Skeletal muscle cell (primary cell): Measurements from ENCODE around the gene STAMBP.
"Not testable (repeated sequence)": the region's sequence is repeated elsewhere in the genome, so short reads cannot be mapped to it uniquely, and the experiment has no call there.

Source experiments
- DNase-seq: peaks from one replicate; pipeline ENCODE4 v3.0.0-alpha.2; 2010; ENCODE audit warnings: low read depth
- H3K4me3 ChIP-seq: 2 replicates; pipeline ENCODE4 v1.5.1; 2011; ENCODE audit warnings: low read depth, mild to moderate bottlenecking, control low read depth, low read length, moderate library complexity

Gene STAMBP

GRCh38 chr2:73899801-73900336, 71.1 kb downstream of the STAMBP start:
- no peak overlapping the region for H3K4me3 ChIP-seq
- DNase-seq: no peak

GRCh38 chr2:73901143-73901542, 72.4 kb downstream of the STAMBP start:
- H3K4me3 ChIP-seq: no peak overlapping the region
- no peak for DNase-seq

DNA sequence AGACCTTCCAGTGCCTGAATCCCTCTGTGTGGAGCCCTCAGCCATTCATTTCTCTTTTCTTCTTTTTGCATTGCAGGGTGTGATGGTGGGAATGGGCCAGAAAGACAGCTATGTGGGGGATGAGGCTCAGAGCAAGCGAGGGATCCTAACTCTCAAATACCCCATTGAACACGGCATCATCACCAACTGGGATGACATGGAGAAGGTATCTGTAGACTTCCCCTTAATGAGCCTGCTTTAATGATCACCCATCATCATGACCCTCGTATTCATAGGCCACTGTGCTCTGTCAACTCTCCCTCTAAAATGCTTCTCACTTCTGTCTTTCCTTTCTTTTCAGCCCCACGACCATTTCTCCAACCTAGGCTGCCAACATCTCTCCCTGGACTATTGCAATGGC, 73.5 kb downstream of the STAMBP start:
- no peak overlapping the region for H3K4me3 ChIP-seq
- no peak for DNase-seq

- H3K4me3 ChIP-seq: no peak overlapping the region
- no peak for DNase-seq
Measured at GRCh38 chr2:73903313-73903712, 74.6 kb downstream of the STAMBP start.

GRCh38 chr2:73903949-73904613, 75.3 kb downstream of the STAMBP start:
- not testable (repeated sequence) for DNase-seq, H3K4me3 ChIP-seq

GRCh38 chr2:73904952-73905351, 76.2 kb downstream of the STAMBP start:
- no peak overlapping the region for H3K4me3 ChIP-seq

DNA sequence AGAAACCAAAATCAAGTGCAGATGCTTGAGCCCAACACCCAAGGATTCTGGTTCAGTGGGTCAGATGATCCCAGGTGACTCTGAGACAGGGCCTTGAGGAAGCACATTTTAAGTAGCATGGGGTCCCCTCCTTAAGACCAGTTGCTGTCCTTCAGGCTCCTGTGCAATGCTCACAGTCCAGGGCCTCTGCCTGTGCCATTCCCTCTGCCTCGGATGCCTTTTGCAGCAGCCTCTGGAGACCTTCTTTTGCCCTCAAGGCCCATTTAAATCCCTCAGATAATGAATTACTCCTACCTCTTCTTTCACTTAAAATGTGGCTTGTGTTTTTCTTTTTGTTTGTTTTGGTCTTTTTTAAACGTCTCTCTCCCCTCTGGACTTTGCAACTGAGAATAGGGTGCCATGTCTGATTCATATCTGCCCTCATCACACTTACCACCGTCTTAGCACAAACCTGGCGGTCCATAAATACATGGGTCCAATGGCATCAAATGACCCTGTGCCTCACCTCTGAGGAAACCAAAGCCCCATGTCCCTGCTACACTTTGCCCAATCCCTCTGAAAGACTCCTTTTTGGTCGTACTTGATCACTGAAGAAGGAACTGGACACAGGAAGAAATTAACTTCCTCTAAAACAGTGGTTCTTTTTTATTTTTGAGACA, 78.2 kb downstream of the STAMBP start:
- no peak for DNase-seq
- no peak overlapping the region for H3K4me3 ChIP-seq

More at GRCh38 chr2:73904952-73905351, 76.2 kb downstream of the STAMBP start:
- DNase-seq: no peak

- H3K4me3 ChIP-seq: no peak overlapping the region
- DNase-seq: peak; percentile 59
Measured at GRCh38 chr2:73907840-73908452, 79.2 kb downstream of the STAMBP start.

- no peak for DNase-seq
- no peak overlapping the region for H3K4me3 ChIP-seq
Measured at GRCh38 chr2:73908689-73909652, 80.2 kb downstream of the STAMBP start.

- no peak for DNase-seq
Measured at GRCh38 chr2:73910873-73911547, 82.2 kb downstream of the STAMBP start.

DNA sequence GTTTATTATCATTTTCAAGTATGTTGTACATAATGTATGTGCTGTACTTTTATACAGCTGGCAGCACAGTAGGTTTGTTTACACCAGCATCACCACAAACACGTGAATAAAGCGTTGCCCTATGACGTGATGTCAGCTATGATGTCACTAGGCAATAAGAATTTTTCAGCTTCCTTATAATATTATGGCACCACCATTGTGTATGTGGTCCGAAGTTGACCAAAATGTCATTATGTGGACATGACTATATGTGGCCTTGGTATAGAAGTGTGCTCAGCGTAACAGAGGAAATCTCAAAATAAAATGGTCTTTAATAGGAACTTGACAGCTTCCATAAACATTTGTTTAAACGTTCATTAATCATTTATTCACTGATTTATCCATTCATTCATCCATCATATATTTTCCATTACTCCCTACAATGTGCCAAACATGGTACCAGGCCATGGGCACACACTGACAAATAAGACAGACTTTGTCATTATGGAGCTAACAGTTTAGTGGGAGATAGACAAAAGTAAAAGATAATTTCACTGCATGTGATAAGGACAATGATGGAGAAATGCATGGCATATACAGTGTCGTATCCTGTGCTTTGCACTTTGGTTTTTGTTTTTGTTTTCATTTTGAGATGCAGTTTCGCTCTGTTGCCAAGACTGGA, 82.9 kb downstream of the STAMBP start:
- H3K4me3 ChIP-seq: no peak overlapping the region
- no peak for DNase-seq

More at GRCh38 chr2:73910873-73911547, 82.2 kb downstream of the STAMBP start:
- H3K4me3 ChIP-seq: no peak overlapping the region

GRCh38 chr2:73913414-73914054, 84.8 kb downstream of the STAMBP start:
- H3K4me3 ChIP-seq: no peak overlapping the region
- no peak for DNase-seq

- DNase-seq: no peak
- H3K4me3 ChIP-seq: no peak overlapping the region
Measured at GRCh38 chr2:73914667-73915066, 85.9 kb downstream of the STAMBP start.

DNA sequence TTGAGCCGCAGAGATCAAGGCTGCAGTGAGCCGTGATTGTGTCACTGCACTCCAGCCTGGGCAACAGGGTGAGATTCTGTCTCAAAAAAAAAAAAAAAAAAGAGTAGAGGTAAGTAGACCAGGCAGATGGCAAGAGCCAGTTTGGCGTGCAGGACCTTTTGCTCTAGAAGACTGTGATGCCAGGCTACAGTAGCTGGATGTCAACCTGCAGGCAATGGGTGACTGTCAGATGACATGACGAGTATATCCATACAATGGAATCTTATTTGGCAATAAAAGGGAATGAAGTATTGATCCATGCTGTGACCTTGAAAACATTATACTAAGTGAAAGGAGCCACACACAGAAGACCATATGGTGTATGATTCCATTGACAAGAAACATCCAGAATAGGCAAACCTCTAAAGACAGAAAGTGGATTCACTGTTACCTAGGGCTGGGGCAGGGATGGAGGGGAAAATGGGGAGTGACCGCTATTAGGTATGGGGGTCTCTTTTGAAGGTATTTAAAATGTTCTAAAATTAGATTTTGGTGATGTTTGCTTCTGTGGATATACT, 86.8 kb downstream of the STAMBP start:
- no peak overlapping the region for H3K4me3 ChIP-seq
- no peak for DNase-seq

GRCh38 chr2:73916666-73917065, 87.9 kb downstream of the STAMBP start:
- H3K4me3 ChIP-seq: no peak overlapping the region
- no peak for DNase-seq

DNA sequence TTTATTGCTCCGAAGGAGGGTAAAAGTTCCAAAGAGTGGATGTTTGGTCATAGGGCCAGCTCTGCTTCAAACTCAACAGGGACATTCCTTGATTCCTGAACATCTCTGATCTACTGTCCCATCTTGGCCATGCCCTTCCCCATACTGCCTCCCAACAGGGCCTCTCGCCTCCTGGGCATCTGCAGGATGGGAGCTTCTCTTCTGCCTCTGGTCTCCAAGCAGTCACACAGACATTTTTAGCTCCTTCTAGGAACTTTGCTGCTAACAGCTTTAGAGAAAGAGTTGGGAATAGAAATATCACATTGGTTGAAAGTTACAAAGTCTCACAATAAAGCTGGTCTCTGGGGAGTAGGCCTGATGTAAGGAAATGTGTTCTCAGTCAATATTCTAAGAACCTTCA, 88.5 kb downstream of the STAMBP start:
- no peak for DNase-seq

GRCh38 chr2:73917696-73918207, 89.0 kb downstream of the STAMBP start:
- no peak overlapping the region for H3K4me3 ChIP-seq
- DNase-seq: no peak

More for the DNA sequence above, 88.5 kb downstream of the STAMBP start:
- no peak overlapping the region for H3K4me3 ChIP-seq
